ENCODE data around the gene MEIS2.

GRCh38 chr15:37090543-37091175, 9.7 kb downstream of the MEIS2 start:
- TF ChIP-seq CTCF (IDR thresholded peaks at IDR 0.05) = no peak
- no peak for TF ChIP-seq POLR2A (IDR thresholded peaks at IDR 0.05)

Measured in Peyer's patch (tissue), 4 donors.